Measurements from ENCODE around the gene TSPEAR. TPM values are rescaled to one million over a fixed set of nuclear protein-coding genes. Genes with fewer than 3 reads are reported as not detected.

Gene TSPEAR
- total and polyA plus RNA-seq, 2 donors (not counting 1 experiment from before 2014, with no cell fraction given), result not detected

DNA sequence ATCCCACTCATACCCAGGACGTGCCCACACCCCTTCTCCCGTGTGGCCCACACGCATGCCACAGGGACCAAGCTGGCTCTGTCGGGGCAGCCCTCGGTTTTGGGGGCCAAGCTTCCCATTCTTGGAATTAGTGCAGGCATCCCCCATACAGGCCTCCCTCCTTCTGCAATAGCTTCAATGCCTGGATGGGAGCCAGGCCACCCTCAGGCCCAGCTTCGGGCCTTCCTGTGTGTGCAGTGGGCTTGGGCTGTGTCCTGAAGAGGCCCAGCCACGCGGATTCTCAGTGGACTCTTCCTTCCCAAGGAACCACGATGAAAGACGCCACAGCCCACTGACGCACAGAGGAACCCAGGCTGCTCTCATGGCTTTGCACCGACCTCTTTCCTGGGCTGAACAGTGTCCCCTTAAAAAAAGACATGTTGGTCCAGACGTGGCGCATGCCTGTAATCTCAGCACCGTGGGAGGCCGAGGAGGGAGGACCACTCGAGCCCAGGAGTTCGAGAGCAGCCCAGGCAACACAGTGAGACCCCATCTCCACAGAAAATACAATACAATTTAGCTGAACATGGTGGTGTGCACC lies 61.8 kb downstream of the TSPEAR start:
- no peak overlapping the region for H3K4me3 ChIP-seq (ENCODE audit: control extremely low read depth in 1 of 5, extremely low read depth in 1 of 5, insufficient read depth in 1 of 5, low read depth in 2 of 5, low read length in 4 of 5)
- intact Hi-C loops (cut with micrococcal nuclease), result no loop called here
- H3K27me3 ChIP-seq (replicated peaks in 1 of 4; ENCODE audit: control extremely low read depth in 1 of 4, control insufficient read depth in 3 of 4, insufficient read depth in 4 of 4, low read length in 3 of 4), result peaks cover 0 to 2% (median 0%) of the 10 kb centered on the region in 4 experiments
- H3K9me3 ChIP-seq (ENCODE audit: control extremely low read depth in 1 of 3, control insufficient read depth in 2 of 3, insufficient read depth in 1 of 3, low read length in 2 of 3), result peaks cover 0 to 15% (median 0%) of the 10 kb centered on the region in 3 donors
- Mint-ChIP-seq H3K9me3 (ENCODE audit: insufficient read depth) (peaks cover 5% of the 10 kb centered on the region), H3K27ac (no peak overlapping the region), H3K27me3 (peaks cover 9% of the 10 kb centered on the region), H3K4me3 (no peak overlapping the region), H3K4me1 (no peaks in the 10 kb centered on the region)
- WGBS (ENCODE audit: insufficient coverage), result 93% methylated on average over 14 of the region's 18 CpGs
- no peak overlapping the region for H3K9ac ChIP-seq (ENCODE audit: low read length)
- no peaks in the 10 kb centered on the region for H3K4me1 ChIP-seq (ENCODE audit: control insufficient read depth in 2 of 2, insufficient read depth in 2 of 2, low read length in 2 of 2)
- ATAC-seq (ENCODE audit: low read depth), result no peak
- ChIA-PET CTCF (no interaction called here), POLR2A (no interaction called here)
- no peak overlapping the region for H2AFZ ChIP-seq (ENCODE audit: insufficient read depth, low read depth, low read length, poor library complexity, severe bottlenecking)
- H3K27ac ChIP-seq (ENCODE audit: low read length in 2 of 2), result no peak overlapping the region
- H3K36me3 ChIP-seq (replicated peaks in 1 of 2; ENCODE audit: control extremely low read depth in 1 of 2, control insufficient read depth in 1 of 2, extremely low read depth in 1 of 2, insufficient read depth in 2 of 2, low read length in 1 of 2), result no peaks in the 10 kb centered on the region
- H4K20me1 ChIP-seq (ENCODE audit: control insufficient read depth, insufficient read depth, low read length, poor library complexity, severe bottlenecking), result no peaks in the 10 kb centered on the region
- TF ChIP-seq EZH2 (IDR thresholded peaks at IDR 0.05; ENCODE audit: borderline replicate concordance, insufficient read depth, low read depth, low read length, poor library complexity, severe bottlenecking), result no peak
- TF ChIP-seq, protein P1, sequence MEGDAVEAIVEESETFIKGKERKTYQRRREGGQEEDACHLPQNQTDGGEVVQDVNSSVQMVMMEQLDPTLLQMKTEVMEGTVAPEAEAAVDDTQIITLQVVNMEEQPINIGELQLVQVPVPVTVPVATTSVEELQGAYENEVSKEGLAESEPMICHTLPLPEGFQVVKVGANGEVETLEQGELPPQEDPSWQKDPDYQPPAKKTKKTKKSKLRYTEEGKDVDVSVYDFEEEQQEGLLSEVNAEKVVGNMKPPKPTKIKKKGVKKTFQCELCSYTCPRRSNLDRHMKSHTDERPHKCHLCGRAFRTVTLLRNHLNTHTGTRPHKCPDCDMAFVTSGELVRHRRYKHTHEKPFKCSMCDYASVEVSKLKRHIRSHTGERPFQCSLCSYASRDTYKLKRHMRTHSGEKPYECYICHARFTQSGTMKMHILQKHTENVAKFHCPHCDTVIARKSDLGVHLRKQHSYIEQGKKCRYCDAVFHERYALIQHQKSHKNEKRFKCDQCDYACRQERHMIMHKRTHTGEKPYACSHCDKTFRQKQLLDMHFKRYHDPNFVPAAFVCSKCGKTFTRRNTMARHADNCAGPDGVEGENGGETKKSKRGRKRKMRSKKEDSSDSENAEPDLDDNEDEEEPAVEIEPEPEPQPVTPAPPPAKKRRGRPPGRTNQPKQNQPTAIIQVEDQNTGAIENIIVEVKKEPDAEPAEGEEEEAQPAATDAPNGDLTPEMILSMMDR (IDR thresholded peaks at IDR 0.05), result no peak
- H3K4me2 ChIP-seq (replicated peaks; ENCODE audit: low read depth, low read length, poor library complexity, severe bottlenecking), result no peak overlapping the region
- DNase-seq, result no peak
- H3K79me2 ChIP-seq (ENCODE audit: control insufficient read depth, insufficient read depth, low read length), result no peaks in the 10 kb centered on the region

DNA sequence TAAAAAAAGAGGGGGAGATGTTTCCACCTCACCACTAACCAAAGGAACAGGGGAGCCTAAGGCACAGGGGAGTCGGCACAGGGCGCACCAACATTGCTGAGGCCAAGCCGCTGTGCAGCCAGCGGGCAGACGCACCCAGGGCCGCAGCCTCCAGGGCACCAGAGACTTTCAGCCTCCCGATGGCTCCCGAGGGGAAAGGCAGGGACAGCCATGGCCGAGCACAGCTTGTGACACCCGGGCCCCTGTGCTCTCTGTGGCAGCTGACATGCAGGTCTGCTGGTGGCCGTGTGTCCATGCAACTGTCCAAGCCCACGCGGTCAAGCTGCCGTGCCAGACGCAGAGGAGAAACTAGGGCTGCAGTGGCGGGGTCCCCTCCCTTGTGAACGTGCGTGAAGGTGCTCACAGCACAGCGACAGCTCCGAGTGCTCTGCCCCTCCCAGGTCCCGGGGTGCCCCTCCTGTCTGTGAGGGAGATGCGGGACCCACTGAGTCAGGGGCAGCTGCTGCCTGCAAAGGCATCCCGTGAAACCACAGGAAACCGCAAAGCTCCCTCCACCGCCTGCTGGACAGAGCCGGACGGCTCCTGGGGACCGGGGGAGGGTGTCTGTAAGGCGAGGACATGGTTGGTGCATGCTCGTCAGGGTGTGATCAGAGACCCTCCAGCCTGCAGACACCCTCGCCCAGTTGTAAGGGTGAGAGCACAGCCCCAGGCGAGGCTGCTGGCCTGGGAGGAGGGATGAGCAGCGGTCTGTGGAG lies 62.6 kb downstream of the TSPEAR start:
- WGBS (ENCODE audit: insufficient coverage), result 87% methylated on average over 32 of the region's 33 CpGs
- H3K27ac ChIP-seq (ENCODE audit: low read length in 2 of 2), result no peak overlapping the region
- no peaks in the 10 kb centered on the region for H3K79me2 ChIP-seq (ENCODE audit: control insufficient read depth, insufficient read depth, low read length)
- H3K9me3 Mint-ChIP-seq (ENCODE audit: insufficient read depth), result peaks cover 7% of the 10 kb centered on the region
- peaks cover 0 to 10% (median 4%) of the 10 kb centered on the region in 3 donors for H3K9me3 ChIP-seq (ENCODE audit: control extremely low read depth in 1 of 3, control insufficient read depth in 2 of 3, insufficient read depth in 1 of 3, low read length in 2 of 3)
- H3K27ac Mint-ChIP-seq, result no peak overlapping the region
- H4K20me1 ChIP-seq (ENCODE audit: control insufficient read depth, insufficient read depth, low read length, poor library complexity, severe bottlenecking), result no peaks in the 10 kb centered on the region
- no peak overlapping the region for H3K9ac ChIP-seq (ENCODE audit: low read length)
- H3K27me3 ChIP-seq (replicated peaks in 1 of 4; ENCODE audit: control extremely low read depth in 1 of 4, control insufficient read depth in 3 of 4, insufficient read depth in 4 of 4, low read length in 3 of 4), result peaks cover 0 to 2% (median 0%) of the 10 kb centered on the region in 4 experiments
- no peak overlapping the region for H3K4me3 Mint-ChIP-seq
- DNase-seq, result no peak
- intact Hi-C loops (cut with micrococcal nuclease), result no loop called here
- TF ChIP-seq, protein P1 (IDR thresholded peaks at IDR 0.05), result no peak
- TF ChIP-seq EZH2 (IDR thresholded peaks at IDR 0.05; ENCODE audit: borderline replicate concordance, insufficient read depth, low read depth, low read length, poor library complexity, severe bottlenecking), result no peak
- ATAC-seq (ENCODE audit: low read depth), result no peak
- H3K4me2 ChIP-seq (replicated peaks; ENCODE audit: low read depth, low read length, poor library complexity, severe bottlenecking), result no peak overlapping the region
- no peaks in the 10 kb centered on the region for H3K36me3 ChIP-seq (replicated peaks in 1 of 2; ENCODE audit: control extremely low read depth in 1 of 2, control insufficient read depth in 1 of 2, extremely low read depth in 1 of 2, insufficient read depth in 2 of 2, low read length in 1 of 2)
- no peak overlapping the region for H2AFZ ChIP-seq (ENCODE audit: insufficient read depth, low read depth, low read length, poor library complexity, severe bottlenecking)
- H3K4me3 ChIP-seq (ENCODE audit: control extremely low read depth in 1 of 5, extremely low read depth in 1 of 5, insufficient read depth in 1 of 5, low read depth in 2 of 5, low read length in 4 of 5), result no peak overlapping the region
- H3K27me3 Mint-ChIP-seq, result peaks cover 7% of the 10 kb centered on the region
- CTCF ChIA-PET, result no interaction called here
- POLR2A ChIA-PET, result no interaction called here
- no peaks in the 10 kb centered on the region for H3K4me1 Mint-ChIP-seq
- no peaks in the 10 kb centered on the region for H3K4me1 ChIP-seq (ENCODE audit: control insufficient read depth in 2 of 2, insufficient read depth in 2 of 2, low read length in 2 of 2)

Data from B cell (primary cell).